IPS-20b (cell line): ENCODE results near the gene POLR2F.

Source experiments
- H3K27ac ChIP-seq: one replicate; pipeline ENCODE4 v1.5.1; 2013; ENCODE audit warnings: low read length
- H3K27me3 ChIP-seq: 2 replicates; pipeline ENCODE4 v1.6.1; 2013; ENCODE audit warnings: mild to moderate bottlenecking, low read length, inconsistent platforms; ENCODE audit not compliant: insufficient read depth
- H3K36me3 ChIP-seq: 2 replicates; pipeline ENCODE4 v1.6.1; 2013; ENCODE audit warnings: low read depth, mild to moderate bottlenecking, inconsistent platforms, low read length, moderate library complexity; ENCODE audit not compliant: insufficient read depth
- H3K4me1 ChIP-seq: 2 replicates; pipeline ENCODE4 v1.6.1; 2013; ENCODE audit warnings: mild to moderate bottlenecking, control low read depth, inconsistent platforms, low read length, moderate library complexity; ENCODE audit not compliant: insufficient read depth
- H3K4me3 ChIP-seq: 2 replicates; pipeline ENCODE4 v1.5.1; 2013; ENCODE audit warnings: mild to moderate bottlenecking, low read length, inconsistent platforms
- H3K9ac ChIP-seq: 2 replicates; pipeline ENCODE4 v1.6.1; 2013; ENCODE audit warnings: low read depth, mild to moderate bottlenecking, inconsistent platforms, low read length, moderate library complexity
- H3K9me3 ChIP-seq: 2 replicates; pipeline ENCODE4 v1.6.1; 2013; ENCODE audit warnings: mild to moderate bottlenecking, low read depth, low read length, inconsistent platforms; ENCODE audit not compliant: insufficient read depth

The POLR2F gene

GRCh38 chr22:37999640-38000272 lies 46.3 kb downstream of the POLR2F start:
- Histone ChIP-seq H3K4me3 (no peak overlapping the region), H3K9me3 (no peaks in the 10 kb centered on the region), H3K27me3 (no peaks in the 10 kb centered on the region), H3K9ac (no peak overlapping the region), H3K27ac (no peak overlapping the region), H3K36me3 (no peaks in the 10 kb centered on the region), H3K4me1 (peaks cover 9% of the 10 kb centered on the region)

DNA sequence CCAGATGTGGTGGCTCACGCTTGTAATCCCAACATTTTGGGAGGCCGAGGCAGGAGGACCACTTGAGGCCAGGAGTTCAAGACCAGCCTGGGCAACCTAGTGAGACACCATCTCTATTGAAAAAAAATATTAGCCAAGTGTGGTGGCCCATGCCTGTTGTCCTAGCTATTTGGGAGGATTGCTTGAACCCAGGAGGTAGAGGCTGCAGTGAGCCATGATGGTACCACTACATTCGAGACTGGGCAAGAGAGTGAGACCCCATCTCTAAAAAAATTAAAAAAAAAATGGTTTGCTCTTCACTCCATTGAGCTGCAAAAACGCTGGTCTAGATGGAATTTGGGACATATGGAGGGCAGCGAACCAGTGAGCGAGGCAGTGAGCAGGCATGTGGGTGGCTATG lies 52.4 kb downstream of the POLR2F start:
- Histone ChIP-seq H3K27ac (no peak overlapping the region), H3K9me3 (no peaks in the 10 kb centered on the region), H3K27me3 (no peaks in the 10 kb centered on the region), H3K4me1 (no peaks in the 10 kb centered on the region), H3K36me3 (no peaks in the 10 kb centered on the region), H3K9ac (no peak overlapping the region), H3K4me3 (no peak overlapping the region)

GRCh38 chr22:38006906-38007305 lies 53.4 kb downstream of the POLR2F start:
- H3K4me1 ChIP-seq, result no peaks in the 10 kb centered on the region
- no peak overlapping the region for H3K4me3 ChIP-seq
- H3K9me3 ChIP-seq, result no peaks in the 10 kb centered on the region
- no peak overlapping the region for H3K9ac ChIP-seq
- no peaks in the 10 kb centered on the region for H3K36me3 ChIP-seq
- no peak overlapping the region for H3K27ac ChIP-seq
- H3K27me3 ChIP-seq, result no peaks in the 10 kb centered on the region

DNA sequence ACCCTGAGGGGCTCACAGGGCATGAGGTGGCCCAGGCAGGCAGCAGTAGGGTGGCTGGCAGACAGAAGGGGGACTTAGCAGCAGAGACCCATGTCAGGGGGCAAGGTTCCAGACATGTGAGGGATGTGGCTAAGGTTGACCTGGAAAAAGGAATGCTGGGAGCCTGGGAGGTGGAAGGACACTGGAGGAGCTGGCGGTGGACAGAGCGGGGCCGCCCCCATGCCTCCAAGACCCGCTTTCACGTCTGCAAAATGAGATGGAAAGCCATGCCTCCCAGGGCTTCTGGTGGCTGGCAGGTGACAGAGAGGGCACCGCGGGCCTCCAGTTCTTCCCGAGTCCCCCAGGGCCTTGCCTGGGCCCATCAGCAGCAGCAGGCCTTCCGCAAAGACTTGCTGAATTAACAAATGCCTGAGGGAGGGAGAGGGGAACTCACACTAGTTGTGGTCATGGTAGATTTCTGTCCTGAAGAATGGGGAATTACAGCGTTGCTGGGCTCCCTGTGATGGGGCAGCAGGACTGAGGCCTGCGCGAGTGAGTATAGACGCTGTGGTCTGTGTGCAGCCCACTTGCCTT lies 53.9 kb downstream of the POLR2F start:
- Histone ChIP-seq H3K36me3 (no peaks in the 10 kb centered on the region), H3K9ac (no peak overlapping the region), H3K4me1 (no peaks in the 10 kb centered on the region), H3K9me3 (no peaks in the 10 kb centered on the region), H3K4me3 (no peak overlapping the region), H3K27me3 (0 out of 2 replicates have a peak, but pooled peaks cover under 1% of the 10 kb centered on the region), H3K27ac (no peak overlapping the region)

GRCh38 chr22:38009000-38009806 lies 55.7 kb downstream of the POLR2F start:
- Histone ChIP-seq H3K27me3 (0 out of 2 replicates have a peak, but pooled peaks cover 5% of the 10 kb centered on the region), H3K27ac (no peak overlapping the region), H3K9me3 (no peaks in the 10 kb centered on the region), H3K36me3 (no peaks in the 10 kb centered on the region), H3K4me1 (no peaks in the 10 kb centered on the region), H3K4me3 (no peak overlapping the region), H3K9ac (no peak overlapping the region)

DNA sequence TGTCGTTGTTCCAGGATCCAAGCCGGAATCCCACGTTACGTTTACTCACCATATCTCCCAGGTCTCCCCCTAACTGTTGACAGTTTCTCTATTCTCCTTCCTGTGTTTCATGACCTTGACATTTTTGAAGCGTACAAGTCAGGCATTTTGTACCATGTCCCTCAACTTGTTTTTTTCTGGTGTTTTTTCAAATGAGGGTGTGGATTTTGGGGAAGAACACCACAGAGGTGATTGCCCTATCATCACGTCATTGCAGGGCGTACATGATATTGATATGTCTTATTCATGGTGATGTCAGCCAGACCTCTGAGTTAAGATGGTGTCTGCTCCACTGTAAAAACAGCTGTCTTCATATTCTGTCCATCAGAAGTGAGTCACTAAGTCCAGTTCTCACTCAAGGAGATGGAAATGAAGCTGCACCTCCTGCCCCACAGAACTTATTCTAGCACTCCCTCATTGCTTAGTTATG lies 59.1 kb downstream of the POLR2F start:
- 0 out of 2 replicates have a peak, but pooled peaks cover 5% of the 10 kb centered on the region for H3K27me3 ChIP-seq
- H3K9ac ChIP-seq, result no peak overlapping the region
- no peaks in the 10 kb centered on the region for H3K9me3 ChIP-seq
- no peaks in the 10 kb centered on the region for H3K36me3 ChIP-seq
- no peaks in the 10 kb centered on the region for H3K4me1 ChIP-seq
- no peak overlapping the region for H3K4me3 ChIP-seq
- no peak overlapping the region for H3K27ac ChIP-seq

DNA sequence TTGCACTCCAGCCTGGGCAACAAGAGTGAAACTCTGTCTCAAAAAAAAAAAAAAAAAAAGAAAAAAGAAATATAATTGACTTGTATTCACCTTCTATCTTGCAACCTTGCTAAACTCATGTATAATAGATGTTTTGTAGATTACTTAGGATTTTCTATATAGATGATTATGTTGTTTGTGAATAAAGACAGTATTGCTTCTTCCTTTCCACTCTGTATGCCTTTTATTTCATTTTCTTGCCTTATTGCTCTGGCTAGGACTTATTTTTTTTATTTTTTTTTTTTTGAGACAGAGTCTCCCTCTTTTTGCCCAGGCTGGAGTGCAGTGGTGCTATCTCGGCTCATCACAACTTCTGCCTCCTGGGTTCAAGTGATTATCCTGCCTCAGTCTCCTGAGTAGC lies 60.6 kb downstream of the POLR2F start:
- H3K27me3 ChIP-seq, result 0 out of 2 replicates have a peak, but pooled peaks cover 5% of the 10 kb centered on the region
- no peaks in the 10 kb centered on the region for H3K36me3 ChIP-seq
- no peaks in the 10 kb centered on the region for H3K4me1 ChIP-seq
- H3K4me3 ChIP-seq, result no peak overlapping the region
- H3K9ac ChIP-seq, result no peak overlapping the region
- H3K9me3 ChIP-seq, result no peaks in the 10 kb centered on the region
- H3K27ac ChIP-seq, result no peak overlapping the region

GRCh38 chr22:38016182-38017151 lies 63.0 kb downstream of the POLR2F start:
- H3K4me1 ChIP-seq, result no peaks in the 10 kb centered on the region
- no peak overlapping the region for H3K27ac ChIP-seq
- H3K27me3 ChIP-seq, result 0 out of 2 replicates have a peak, but pooled peaks cover 5% of the 10 kb centered on the region
- H3K9ac ChIP-seq, result no peak overlapping the region
- no peaks in the 10 kb centered on the region for H3K36me3 ChIP-seq
- no peak overlapping the region for H3K4me3 ChIP-seq
- no peaks in the 10 kb centered on the region for H3K9me3 ChIP-seq

DNA sequence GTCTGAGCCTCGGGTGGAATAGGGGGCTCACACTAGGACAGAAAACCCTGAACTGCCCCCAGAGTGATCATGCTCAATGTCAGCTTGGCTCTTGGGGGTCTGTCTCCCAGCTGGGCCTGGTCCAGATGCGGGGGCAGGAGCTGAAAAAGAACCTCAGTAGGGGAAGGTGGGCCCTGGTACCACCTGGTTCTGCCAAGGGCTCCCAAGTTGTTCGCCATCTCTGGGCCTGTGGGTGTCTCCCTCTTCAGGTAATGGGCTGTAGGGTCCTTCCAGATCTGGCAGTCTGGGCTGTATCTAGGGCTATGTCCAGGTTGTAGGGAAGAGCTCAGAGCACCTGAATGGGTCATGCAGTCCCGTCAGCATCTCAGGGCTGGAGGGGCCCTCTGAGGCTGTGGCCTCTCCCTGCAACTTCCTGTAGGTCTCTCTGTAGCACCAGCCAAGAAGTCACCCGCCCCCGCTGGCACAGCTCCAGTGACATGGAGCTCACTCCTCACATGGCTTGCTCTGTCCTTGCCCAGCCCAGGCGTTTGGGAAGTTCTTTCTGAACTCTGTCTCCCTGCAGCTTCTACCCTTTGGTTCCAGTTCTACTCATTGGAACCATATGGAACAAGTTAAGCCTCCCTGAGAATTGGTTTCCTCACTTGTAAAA lies 63.9 kb downstream of the POLR2F start:
- Histone ChIP-seq H3K36me3 (no peaks in the 10 kb centered on the region), H3K4me1 (no peaks in the 10 kb centered on the region), H3K9ac (no peak overlapping the region), H3K4me3 (no peak overlapping the region), H3K9me3 (no peaks in the 10 kb centered on the region), H3K27ac (no peak overlapping the region), H3K27me3 (0 out of 2 replicates have a peak, but pooled peaks cover 5% of the 10 kb centered on the region)

GRCh38 chr22:38017939-38018885 lies 64.7 kb downstream of the POLR2F start:
- Histone ChIP-seq H3K36me3 (no peaks in the 10 kb centered on the region), H3K4me3 (no peak overlapping the region), H3K9ac (no peak overlapping the region), H3K4me1 (no peaks in the 10 kb centered on the region), H3K27me3 (no peaks in the 10 kb centered on the region), H3K9me3 (no peaks in the 10 kb centered on the region), H3K27ac (no peak overlapping the region)
